Loucy (cell line): ENCODE measurements around the gene NPC1L1.
"Not testable (repeated sequence)": the region's sequence is repeated elsewhere in the genome, so short reads cannot be mapped to it uniquely, and the experiment has no call there.

ENCODE experiments used
- EZH2phosphoT487 ChIP-seq: fragments of 200-600 bp; IDR thresholded peaks from 2 replicates; pipeline ENCODE4 v1.6.1; 2018; ENCODE audit warnings: antibody characterized with exemption, mild to moderate bottlenecking, moderate library complexity, borderline replicate concordance
- TF ChIP-seq, protein P1 (sequence below): fragments of 200-600 bp; sonication (generic); conservative IDR thresholded peaks from 2 replicates; pipeline ENCODE4 v1.5.1; 2014; ENCODE audit warnings: mild to moderate bottlenecking, antibody characterized with exemption, low read length

- TF ChIP-seq, protein P1, sequence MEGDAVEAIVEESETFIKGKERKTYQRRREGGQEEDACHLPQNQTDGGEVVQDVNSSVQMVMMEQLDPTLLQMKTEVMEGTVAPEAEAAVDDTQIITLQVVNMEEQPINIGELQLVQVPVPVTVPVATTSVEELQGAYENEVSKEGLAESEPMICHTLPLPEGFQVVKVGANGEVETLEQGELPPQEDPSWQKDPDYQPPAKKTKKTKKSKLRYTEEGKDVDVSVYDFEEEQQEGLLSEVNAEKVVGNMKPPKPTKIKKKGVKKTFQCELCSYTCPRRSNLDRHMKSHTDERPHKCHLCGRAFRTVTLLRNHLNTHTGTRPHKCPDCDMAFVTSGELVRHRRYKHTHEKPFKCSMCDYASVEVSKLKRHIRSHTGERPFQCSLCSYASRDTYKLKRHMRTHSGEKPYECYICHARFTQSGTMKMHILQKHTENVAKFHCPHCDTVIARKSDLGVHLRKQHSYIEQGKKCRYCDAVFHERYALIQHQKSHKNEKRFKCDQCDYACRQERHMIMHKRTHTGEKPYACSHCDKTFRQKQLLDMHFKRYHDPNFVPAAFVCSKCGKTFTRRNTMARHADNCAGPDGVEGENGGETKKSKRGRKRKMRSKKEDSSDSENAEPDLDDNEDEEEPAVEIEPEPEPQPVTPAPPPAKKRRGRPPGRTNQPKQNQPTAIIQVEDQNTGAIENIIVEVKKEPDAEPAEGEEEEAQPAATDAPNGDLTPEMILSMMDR, result not testable (repeated sequence)
- TF ChIP-seq EZH2phosphoT487, result not testable (repeated sequence)
Measured at GRCh38 chr7:44562622-44562962, 21.5 kb upstream of the NPC1L1 start.
